ENCODE measurements around the gene TAGAP.

- TF ChIP-seq, protein P1, sequence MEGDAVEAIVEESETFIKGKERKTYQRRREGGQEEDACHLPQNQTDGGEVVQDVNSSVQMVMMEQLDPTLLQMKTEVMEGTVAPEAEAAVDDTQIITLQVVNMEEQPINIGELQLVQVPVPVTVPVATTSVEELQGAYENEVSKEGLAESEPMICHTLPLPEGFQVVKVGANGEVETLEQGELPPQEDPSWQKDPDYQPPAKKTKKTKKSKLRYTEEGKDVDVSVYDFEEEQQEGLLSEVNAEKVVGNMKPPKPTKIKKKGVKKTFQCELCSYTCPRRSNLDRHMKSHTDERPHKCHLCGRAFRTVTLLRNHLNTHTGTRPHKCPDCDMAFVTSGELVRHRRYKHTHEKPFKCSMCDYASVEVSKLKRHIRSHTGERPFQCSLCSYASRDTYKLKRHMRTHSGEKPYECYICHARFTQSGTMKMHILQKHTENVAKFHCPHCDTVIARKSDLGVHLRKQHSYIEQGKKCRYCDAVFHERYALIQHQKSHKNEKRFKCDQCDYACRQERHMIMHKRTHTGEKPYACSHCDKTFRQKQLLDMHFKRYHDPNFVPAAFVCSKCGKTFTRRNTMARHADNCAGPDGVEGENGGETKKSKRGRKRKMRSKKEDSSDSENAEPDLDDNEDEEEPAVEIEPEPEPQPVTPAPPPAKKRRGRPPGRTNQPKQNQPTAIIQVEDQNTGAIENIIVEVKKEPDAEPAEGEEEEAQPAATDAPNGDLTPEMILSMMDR (IDR thresholded peaks at IDR 0.05), result no peak
- no peak for TF ChIP-seq POLR2A (IDR thresholded peaks at IDR 0.05)
Measured at GRCh38 chr6:159059141-159059540, 14.3 kb upstream of the TAGAP start.
